Left ventricle myocardium inferior (tissue), 1 donor: ENCODE measurements around the gene PVRIG. TPM values are rescaled to one million over a fixed set of nuclear protein-coding genes. Genes with fewer than 3 reads are reported as not detected.
"Not testable (repeated sequence)": the region's sequence is repeated elsewhere in the genome, so short reads cannot be mapped to it uniquely, and the experiment has no call there.

Experiments used
- DNase-seq: peaks from one replicate; pipeline ENCODE4 v3.0.0-alpha.2; 2020
- H3K27ac ChIP-seq: fragments of 200-600 bp; replicated peaks from 2 replicates; pipeline ENCODE4 v1.8.0; 2021
- H3K27me3 ChIP-seq: fragments of 200-600 bp; 2 replicates; pipeline ENCODE4 v1.8.0; 2021; ENCODE audit warnings: low read depth
- H3K36me3 ChIP-seq: fragments of 200-600 bp; 2 replicates; pipeline ENCODE4 v1.8.0; 2021
- H3K4me1 ChIP-seq: fragments of 200-600 bp; 2 replicates; pipeline ENCODE4 v1.8.0; 2021
- H3K4me3 ChIP-seq: fragments of 200-600 bp; 2 replicates; pipeline ENCODE4 v1.8.0; 2021; ENCODE audit warnings: mild to moderate bottlenecking, moderate library complexity
- H3K9me3 ChIP-seq: fragments of 200-600 bp; replicated peaks from 2 replicates; pipeline ENCODE4 v1.8.0; 2021
- CTCF ChIP-seq: fragments of 200-600 bp; IDR thresholded peaks from 2 replicates; pipeline ENCODE4 v1.8.0; 2021; ENCODE audit warnings: antibody characterized with exemption, mild to moderate bottlenecking, borderline replicate concordance
- intact Hi-C: fragments of 100-400 bp; cut with micrococcal nuclease; formaldehyde crosslinking; loops from one replicate; pipeline ENCODE4 v1.11.0; 2022
- total RNA-seq: library from RNA; stranded (reverse); fragmentation: NEBNext Ultra II Directional; extraction: Animal tissue kit (Norgen Biotek cat#: 25700); gene quantifications from one replicate; pipeline ENCODE4 v1.2.1, GENCODE V29; 2021
- donor health status: DM: no; HTN: yes; CAD: no; lungs with severe emphysema.

The PVRIG gene
- total RNA-seq, 1 donor from 2014 or later, result not detected

- Histone ChIP-seq H3K27me3 (no peaks in the 10 kb centered on the region), H3K9me3 (no peaks in the 10 kb centered on the region), H3K27ac (no peak overlapping the region), H3K4me1 (no peaks in the 10 kb centered on the region), H3K4me3 (no peak overlapping the region), H3K36me3 (peaks cover 24% of the 10 kb centered on the region)
- intact Hi-C loops, result no loop called here
- TF ChIP-seq CTCF, result no peak
- no peak for DNase-seq
These were observed 2.2 kb downstream of the PVRIG start for GRCh38 chr7:100221767-100222444.

DNA sequence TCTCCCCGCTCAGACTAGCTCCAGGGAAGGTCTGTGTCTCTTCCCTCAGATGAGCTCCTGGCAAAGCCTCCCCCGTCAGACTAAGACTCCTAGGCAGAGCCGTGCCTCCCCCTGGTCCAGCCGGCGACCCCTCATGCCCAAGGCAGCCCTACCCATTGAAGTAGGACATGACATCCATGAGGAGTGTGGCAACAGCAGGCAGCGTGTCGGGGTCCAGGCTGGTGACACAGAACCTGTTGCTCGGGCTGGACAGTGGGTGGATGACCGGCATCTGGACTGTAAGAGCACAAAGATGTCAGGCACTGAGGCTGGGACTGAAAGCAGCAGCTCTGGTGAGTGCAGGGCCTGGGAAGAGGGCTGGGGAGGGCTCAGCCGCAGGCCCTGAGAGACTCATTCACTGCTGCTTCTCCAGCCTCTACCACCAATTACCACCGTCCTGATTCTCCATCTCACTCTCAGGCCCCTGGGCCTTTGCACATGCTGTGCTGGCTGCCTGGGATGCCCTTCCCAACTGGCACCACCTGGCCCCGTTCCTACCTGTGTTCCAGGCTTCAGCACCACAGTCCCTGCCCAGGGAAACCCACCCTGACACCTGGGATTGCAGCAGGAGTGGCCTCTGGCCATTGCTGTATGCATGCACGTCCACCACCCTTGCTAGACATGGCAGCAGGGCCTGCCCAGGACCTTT lies 2.8 kb downstream of the PVRIG start:
- no peak for DNase-seq
- Histone ChIP-seq H3K36me3 (peaks cover 24% of the 10 kb centered on the region), H3K4me1 (no peaks in the 10 kb centered on the region), H3K27ac (no peak overlapping the region), H3K4me3 (no peak overlapping the region), H3K9me3 (no peaks in the 10 kb centered on the region), H3K27me3 (no peaks in the 10 kb centered on the region)
- TF ChIP-seq CTCF, result no peak
- intact Hi-C loops, result no loop called here

- DNase-seq, intact Hi-C loops: not testable (repeated sequence)
- peaks cover 24% of the 10 kb centered on the region for H3K36me3 ChIP-seq
These were observed 3.7 kb downstream of the PVRIG start for GRCh38 chr7:100223376-100223927.

GRCh38 chr7:100224891-100225290 lies 5.1 kb downstream of the PVRIG start:
- DNase-seq, intact Hi-C loops: not testable (repeated sequence)

More at GRCh38 chr7:100223376-100223927, 3.7 kb downstream of the PVRIG start:
- H3K9me3 ChIP-seq, H3K27ac ChIP-seq, H3K4me3 ChIP-seq, H3K4me1 ChIP-seq, H3K27me3 ChIP-seq: not testable (repeated sequence)

DNA sequence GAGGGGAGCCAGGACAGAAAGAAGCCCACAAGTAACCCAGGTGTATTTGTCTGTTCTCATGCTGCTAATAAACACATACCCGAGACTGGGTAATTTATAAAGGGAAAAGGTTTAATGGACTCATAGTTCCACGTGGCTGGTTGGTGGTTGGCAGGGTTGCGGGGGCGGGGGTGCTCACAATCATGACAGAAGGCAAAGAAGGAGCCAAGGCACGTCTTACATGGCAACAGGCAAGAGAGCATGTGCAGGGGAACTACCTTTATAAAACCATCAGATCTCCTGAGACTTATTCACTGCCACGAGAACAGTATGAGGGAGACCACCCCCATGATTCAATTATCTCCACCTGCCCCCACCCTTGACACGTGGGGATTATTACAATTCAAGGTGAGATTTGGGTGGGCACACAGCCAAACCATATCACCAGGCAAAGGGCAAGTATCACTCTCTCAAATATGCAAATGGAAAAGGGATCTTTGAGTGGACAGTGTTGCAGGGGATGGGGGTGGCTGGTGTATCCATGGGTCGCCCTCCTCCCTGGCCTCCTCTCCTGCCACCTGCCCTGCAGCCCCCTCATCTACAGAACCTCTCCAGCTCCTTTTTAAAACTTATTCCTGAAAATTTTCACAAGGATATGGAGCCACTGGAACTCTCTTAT lies 15.0 kb downstream of the PVRIG start:
- H3K4me1 ChIP-seq, H3K27ac ChIP-seq, intact Hi-C loops, H3K36me3 ChIP-seq, H3K4me3 ChIP-seq, DNase-seq, H3K27me3 ChIP-seq, H3K9me3 ChIP-seq: not testable (repeated sequence)

More at GRCh38 chr7:100224891-100225290, 5.1 kb downstream of the PVRIG start:
- H3K36me3 ChIP-seq, result peaks cover 24% of the 10 kb centered on the region
- H3K4me1 ChIP-seq, H3K4me3 ChIP-seq, H3K27ac ChIP-seq, H3K9me3 ChIP-seq, H3K27me3 ChIP-seq: not testable (repeated sequence)

- intact Hi-C loops, H3K36me3 ChIP-seq, H3K27me3 ChIP-seq, DNase-seq, H3K9me3 ChIP-seq, H3K4me3 ChIP-seq: not testable (repeated sequence)
- H3K27ac ChIP-seq, result peak overlapping the region; percentile 46
- peaks cover 32% of the 10 kb centered on the region for H3K4me1 ChIP-seq
These were observed 20.2 kb downstream of the PVRIG start for GRCh38 chr7:100239975-100240374.

DNA sequence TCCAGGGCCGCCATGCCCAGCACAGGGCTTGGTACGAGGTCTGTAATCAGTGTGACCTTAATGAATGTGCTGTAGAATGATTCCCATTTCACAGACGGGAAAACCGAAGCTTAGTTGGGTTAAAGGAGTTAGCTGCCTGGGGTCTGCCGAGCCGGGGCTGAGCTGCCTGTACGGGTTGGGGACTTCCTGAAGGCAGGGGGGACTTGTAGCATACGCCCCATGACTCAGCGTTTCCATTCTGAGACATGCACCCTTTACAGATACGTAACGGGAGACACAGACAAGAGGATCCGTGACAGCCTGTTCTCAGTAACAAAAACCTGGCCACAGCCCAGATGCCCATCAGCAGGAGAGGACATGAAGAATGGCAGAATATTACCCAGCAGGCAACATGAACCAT lies 23.6 kb downstream of the PVRIG start:
- intact Hi-C loops, H3K9me3 ChIP-seq, H3K27me3 ChIP-seq, H3K4me3 ChIP-seq, H3K36me3 ChIP-seq: not testable (repeated sequence)
- Histone ChIP-seq H3K27ac (peak overlapping the region; percentile 67), H3K4me1 (peaks cover 33% of the 10 kb centered on the region)
- DNase-seq, result peak; percentile 57

DNA sequence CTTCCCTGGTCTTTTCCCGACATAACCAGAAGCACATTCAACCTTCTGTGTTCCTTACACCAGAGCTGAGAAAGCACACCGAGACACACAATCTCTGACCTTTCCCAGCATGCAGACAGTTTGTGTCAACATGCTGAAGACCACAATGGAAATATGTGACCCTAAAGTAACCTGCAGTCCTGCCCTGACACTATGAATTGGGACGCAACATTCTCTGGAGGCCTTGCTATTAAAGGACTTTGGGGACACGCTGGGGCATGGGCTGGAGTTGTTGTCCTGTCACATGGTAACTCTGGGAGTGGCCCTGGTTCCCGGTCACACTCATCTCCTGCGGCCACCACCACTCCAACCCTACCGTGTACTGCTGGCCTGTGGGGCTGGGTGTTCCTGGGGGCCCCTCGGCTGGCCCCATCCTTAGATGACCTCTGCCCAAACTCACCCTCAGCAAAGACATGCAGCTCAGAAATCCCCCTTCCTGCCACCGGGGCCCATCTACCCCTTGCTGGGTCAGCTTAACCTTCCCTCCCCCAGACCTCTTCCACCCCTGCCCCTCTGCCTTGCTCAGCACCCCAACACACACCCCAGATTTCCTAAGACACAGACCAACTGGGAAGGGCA lies 25.3 kb downstream of the PVRIG start:
- H3K9me3 ChIP-seq, H3K27me3 ChIP-seq, DNase-seq, H3K36me3 ChIP-seq, H3K4me3 ChIP-seq, intact Hi-C loops: not testable (repeated sequence)
- Histone ChIP-seq H3K27ac (peak overlapping the region; percentile 67), H3K4me1 (peaks cover 33% of the 10 kb centered on the region)

DNA sequence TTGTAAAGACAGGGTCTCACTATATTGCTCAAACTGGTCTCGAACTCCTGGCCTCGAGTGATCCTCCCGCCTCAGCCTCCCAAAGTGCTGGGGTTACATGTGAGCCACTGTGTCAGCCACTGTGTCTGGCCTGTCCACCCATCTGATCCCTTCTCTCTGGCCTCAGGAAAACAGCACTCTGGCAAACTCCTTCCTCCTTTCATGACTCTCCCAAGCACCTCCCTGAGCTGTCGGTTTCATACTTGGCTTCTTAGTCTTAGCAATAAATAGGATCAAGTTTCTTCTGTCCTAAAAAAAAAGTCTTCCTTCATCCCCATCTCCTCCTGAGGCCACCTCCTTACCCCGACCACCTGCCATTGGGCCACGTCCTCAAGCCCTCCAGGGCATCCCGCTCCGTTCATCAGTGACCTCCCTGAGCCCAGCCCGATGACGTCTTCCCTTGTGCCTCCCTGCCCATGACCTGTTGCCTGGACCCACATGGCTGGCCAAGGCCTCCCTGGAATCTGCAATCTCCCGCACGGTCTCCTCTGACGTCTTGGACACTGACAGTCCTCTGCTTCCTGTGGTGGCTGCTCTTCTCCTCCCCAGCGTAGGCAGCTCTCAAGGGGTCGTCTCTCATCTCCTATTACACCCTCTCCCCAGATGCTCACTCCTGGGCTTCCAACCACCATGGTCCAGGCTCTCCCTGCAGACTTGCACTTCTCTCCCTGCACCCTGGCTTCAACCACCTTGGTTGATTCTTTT lies 26.5 kb downstream of the PVRIG start:
- H3K4me3 ChIP-seq, DNase-seq, H3K9me3 ChIP-seq, H3K27me3 ChIP-seq, intact Hi-C loops, H3K36me3 ChIP-seq: not testable (repeated sequence)
- Histone ChIP-seq H3K4me1 (peaks cover 26% of the 10 kb centered on the region), H3K27ac (peak overlapping the region; percentile 16)

DNA sequence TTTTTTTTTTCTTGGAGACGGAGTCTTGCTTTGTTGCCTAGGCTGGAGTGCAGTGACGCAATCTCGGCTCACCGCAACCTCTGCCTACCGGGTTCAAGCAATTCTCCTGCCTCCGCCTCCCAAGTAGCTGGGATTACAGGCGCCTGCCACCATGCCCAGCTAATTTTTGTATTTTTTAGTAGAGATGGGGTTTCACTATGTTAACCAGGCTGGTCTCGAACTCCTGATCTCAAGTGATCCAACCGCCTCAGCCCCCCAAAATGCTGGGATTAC lies 27.1 kb downstream of the PVRIG start:
- H3K4me3 ChIP-seq, intact Hi-C loops, H3K27me3 ChIP-seq, H3K36me3 ChIP-seq, H3K9me3 ChIP-seq, H3K27ac ChIP-seq, DNase-seq: not testable (repeated sequence)
- H3K4me1 ChIP-seq, result peaks cover 26% of the 10 kb centered on the region
